ENCODE results near the gene BGN. TPM values are rescaled to one million over a fixed set of nuclear protein-coding genes. Genes with fewer than 3 reads are reported as not detected.

BGN gene
- total and polyA plus RNA-seq, 10 donors, result 37.1 to 370 (median 234) TPM

DNA sequence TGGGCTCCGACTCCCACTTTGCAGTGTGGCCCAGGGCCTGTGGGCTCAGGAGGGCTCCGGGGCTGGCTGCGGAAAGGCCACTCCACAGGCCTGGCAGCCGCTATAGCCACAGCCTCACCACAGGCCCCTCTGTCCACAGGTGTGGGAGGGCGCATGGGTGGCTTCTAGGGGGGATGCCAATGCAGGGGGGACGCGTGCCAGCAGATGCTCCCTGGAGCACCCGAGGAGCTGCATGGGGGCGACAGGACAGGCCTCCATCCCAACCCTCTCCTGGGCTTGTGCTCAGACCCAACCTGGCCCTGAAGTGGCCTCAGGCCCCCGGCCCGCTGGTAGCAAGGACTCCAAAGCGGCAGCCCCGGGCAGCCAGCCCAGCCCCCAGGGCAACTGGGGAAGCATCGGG is 8.0 kb downstream of the BGN start:
- Histone ChIP-seq H3K27me3 (replicated peaks in 1 of 7) (peaks cover 0 to 25% (median 0%) of the 10 kb centered on the region in 7 donors), H3K27ac (peak overlapping the region in 3 of 8 donors; percentile 15 to 30 (median 23)), H3K4me3 (no peak overlapping the region), H3K36me3 (no peaks in the 10 kb centered on the region), H3K9me3 (no peaks in the 10 kb centered on the region), H3K4me1 (peaks cover 0 to 6% (median 0%) of the 10 kb centered on the region in 6 donors)
- DNase-seq, result no peak
- 89 to 95% (median 91%) methylated on average over 7 to 14 of the region's 14 CpGs; no CpG with 5 or more reads in 2 of the 5 donors for WGBS, 5 donors
- TF ChIP-seq POLR2A (IDR thresholded peaks at IDR 0.05) (no peak), POLR2AphosphoS5 (IDR thresholded peaks at IDR 0.05) (no peak)
- TF ChIP-seq, protein P1, sequence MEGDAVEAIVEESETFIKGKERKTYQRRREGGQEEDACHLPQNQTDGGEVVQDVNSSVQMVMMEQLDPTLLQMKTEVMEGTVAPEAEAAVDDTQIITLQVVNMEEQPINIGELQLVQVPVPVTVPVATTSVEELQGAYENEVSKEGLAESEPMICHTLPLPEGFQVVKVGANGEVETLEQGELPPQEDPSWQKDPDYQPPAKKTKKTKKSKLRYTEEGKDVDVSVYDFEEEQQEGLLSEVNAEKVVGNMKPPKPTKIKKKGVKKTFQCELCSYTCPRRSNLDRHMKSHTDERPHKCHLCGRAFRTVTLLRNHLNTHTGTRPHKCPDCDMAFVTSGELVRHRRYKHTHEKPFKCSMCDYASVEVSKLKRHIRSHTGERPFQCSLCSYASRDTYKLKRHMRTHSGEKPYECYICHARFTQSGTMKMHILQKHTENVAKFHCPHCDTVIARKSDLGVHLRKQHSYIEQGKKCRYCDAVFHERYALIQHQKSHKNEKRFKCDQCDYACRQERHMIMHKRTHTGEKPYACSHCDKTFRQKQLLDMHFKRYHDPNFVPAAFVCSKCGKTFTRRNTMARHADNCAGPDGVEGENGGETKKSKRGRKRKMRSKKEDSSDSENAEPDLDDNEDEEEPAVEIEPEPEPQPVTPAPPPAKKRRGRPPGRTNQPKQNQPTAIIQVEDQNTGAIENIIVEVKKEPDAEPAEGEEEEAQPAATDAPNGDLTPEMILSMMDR (IDR thresholded peaks at IDR 0.05 in 8 of 11, conservative IDR thresholded peaks at IDR 0.05 in 3 of 11), result no peak
- intact Hi-C loops (cut with DNase I; ENCODE audit: low total_unique reads), result no loop called here

DNA sequence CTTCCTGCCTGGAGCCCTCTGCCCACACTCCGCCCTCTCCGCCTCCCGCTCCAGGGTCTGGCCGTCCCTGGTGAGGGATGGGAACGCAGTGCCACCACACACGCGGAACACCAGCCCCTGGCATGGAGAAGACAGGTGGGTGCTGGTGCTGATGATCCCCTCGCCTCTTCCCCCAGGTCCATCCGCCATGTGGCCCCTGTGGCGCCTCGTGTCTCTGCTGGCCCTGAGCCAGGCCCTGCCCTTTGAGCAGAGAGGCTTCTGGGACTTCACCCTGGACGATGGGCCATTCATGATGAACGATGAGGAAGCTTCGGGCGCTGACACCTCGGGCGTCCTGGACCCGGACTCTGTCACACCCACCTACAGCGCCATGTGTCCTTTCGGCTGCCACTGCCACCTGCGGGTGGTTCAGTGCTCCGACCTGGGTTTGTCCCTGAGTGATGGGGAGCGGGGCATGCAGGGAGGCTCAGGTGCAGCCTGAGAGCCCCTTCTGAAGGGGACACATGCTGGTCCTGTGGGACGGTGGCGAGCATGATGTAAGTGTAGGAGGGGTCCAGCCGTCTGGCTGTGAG is 9.8 kb downstream of the BGN start:
- Histone ChIP-seq H3K27ac (no peak overlapping the region), H3K27me3 (replicated peaks in 1 of 7) (peaks cover 0 to 26% (median 0%) of the 10 kb centered on the region in 7 donors), H3K9me3 (no peaks in the 10 kb centered on the region), H3K36me3 (no peaks in the 10 kb centered on the region), H3K4me3 (no peak overlapping the region), H3K4me1 (peaks cover 0 to 6% (median 0%) of the 10 kb centered on the region in 6 donors)
- 77 to 84% (median 81%) methylated on average over 20 to 26 of the region's 26 CpGs; no CpG with 5 or more reads in 1 of the 5 donors for WGBS, 5 donors
- DNase-seq, result no peak
- TF ChIP-seq POLR2AphosphoS5 (IDR thresholded peaks at IDR 0.05) (peak in 1 of 3 donors; percentile 58), POLR2A (IDR thresholded peaks at IDR 0.05) (no peak)
- TF ChIP-seq, protein P1 (IDR thresholded peaks at IDR 0.05 in 8 of 11, conservative IDR thresholded peaks at IDR 0.05 in 3 of 11), result no peak
- intact Hi-C loops (cut with DNase I; ENCODE audit: low total_unique reads), result no loop called here

DNA sequence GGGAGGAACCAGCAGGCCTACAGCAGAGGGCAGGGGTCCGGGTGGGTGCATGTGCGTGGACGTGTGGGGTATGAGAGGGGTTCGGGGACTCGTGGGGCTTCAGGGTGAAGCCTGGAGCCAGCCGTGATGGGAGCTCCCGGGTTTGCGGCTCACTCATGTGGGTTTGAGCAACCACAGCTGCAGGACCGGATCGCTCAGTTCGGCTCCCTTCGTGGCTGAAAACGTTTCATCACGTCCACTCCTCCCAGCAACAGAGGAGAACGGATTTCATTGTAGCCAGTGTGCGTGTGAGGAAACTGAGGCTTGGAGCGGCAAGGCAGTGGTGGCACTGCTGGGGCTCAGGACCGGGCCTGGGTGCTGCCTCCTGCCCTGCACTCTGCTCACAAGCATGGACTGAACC is 10.6 kb downstream of the BGN start:
- intact Hi-C loops (cut with DNase I; ENCODE audit: low total_unique reads), result no loop called here
- Histone ChIP-seq H3K4me3 (no peak overlapping the region), H3K27me3 (replicated peaks in 1 of 7) (peaks cover 0 to 31% (median 0%) of the 10 kb centered on the region in 7 donors), H3K4me1 (peaks cover 0 to 6% (median 0%) of the 10 kb centered on the region in 6 donors), H3K36me3 (no peaks in the 10 kb centered on the region), H3K9me3 (no peaks in the 10 kb centered on the region), H3K27ac (no peak overlapping the region)
- TF ChIP-seq POLR2AphosphoS5 (IDR thresholded peaks at IDR 0.05) (no peak), POLR2A (IDR thresholded peaks at IDR 0.05) (no peak)
- TF ChIP-seq, protein P1 (IDR thresholded peaks at IDR 0.05 in 8 of 11, conservative IDR thresholded peaks at IDR 0.05 in 3 of 11), result no peak
- no peak for DNase-seq
- WGBS, 5 donors, result 75 to 87% (median 84%) methylated on average over 9 to 18 of the region's 18 CpGs

- Histone ChIP-seq H3K9me3 (no peaks in the 10 kb centered on the region), H3K36me3 (no peaks in the 10 kb centered on the region), H3K27me3 (replicated peaks in 1 of 7) (peaks cover 0 to 33% (median 0%) of the 10 kb centered on the region in 7 donors), H3K27ac (no peak overlapping the region), H3K4me3 (no peak overlapping the region), H3K4me1 (peaks cover 0 to 6% (median 0%) of the 10 kb centered on the region in 6 donors)
- DNase-seq, result peak; percentile 96
- 18 to 82% (median 26%) methylated on average over 3 to 19 of the region's 19 CpGs for WGBS, 5 donors
- intact Hi-C loops (cut with DNase I; ENCODE audit: low total_unique reads), result no loop called here
- TF ChIP-seq, protein P1 (IDR thresholded peaks at IDR 0.05 in 8 of 11, conservative IDR thresholded peaks at IDR 0.05 in 3 of 11), result peak; percentile 71 to 92 (median 86)
- TF ChIP-seq POLR2AphosphoS5 (IDR thresholded peaks at IDR 0.05) (peak in 2 of 3 donors; percentile 53 to 74), POLR2A (IDR thresholded peaks at IDR 0.05) (no peak)
These were observed 12.9 kb downstream of the BGN start for GRCh38 chrX:153507484-153508178.

Data from spleen (tissue), 11 donors.